Trophoblast cell (in vitro differentiated cells and primary cell): Measurements from ENCODE around the gene NAIP.
"Not testable (repeated sequence)": the region's sequence is repeated elsewhere in the genome, so short reads cannot be mapped to it uniquely, and the experiment has no call there.

Source experiments
- DNase-seq, 2 donors: peaks; one replicate each; pipeline ENCODE4 v3.0.0-alpha.2; 2016
- H2AFZ ChIP-seq: 2 replicates; pipeline ENCODE4 v1.6.1; 2013; ENCODE audit warnings: low read length, moderate library complexity, mild to moderate bottlenecking; ENCODE audit not compliant: insufficient read depth, poor library complexity
- H2AK5ac ChIP-seq: 2 replicates; pipeline ENCODE4 v1.6.1; 2013; ENCODE audit warnings: mild to moderate bottlenecking, low read length
- H2BK120ac ChIP-seq: 2 replicates; pipeline ENCODE4 v1.6.1; 2013; ENCODE audit warnings: low read length, mild to moderate bottlenecking, moderate library complexity; ENCODE audit not compliant: insufficient read depth, poor library complexity
- H2BK12ac ChIP-seq: 2 replicates; pipeline ENCODE4 v1.6.1; 2013; ENCODE audit warnings: mild to moderate bottlenecking, low read length, moderate library complexity
- H2BK5ac ChIP-seq: 2 replicates; pipeline ENCODE4 v1.6.1; 2013; ENCODE audit warnings: low read length, low read depth, moderate library complexity, mild to moderate bottlenecking; ENCODE audit not compliant: poor library complexity
- H3K14ac ChIP-seq: 2 replicates; pipeline ENCODE4 v1.6.1; 2013; ENCODE audit warnings: mild to moderate bottlenecking, low read length
- H3K18ac ChIP-seq: 2 replicates; pipeline ENCODE4 v1.6.1; 2013; ENCODE audit warnings: mild to moderate bottlenecking, low read length
- H3K23ac ChIP-seq: 2 replicates; pipeline ENCODE4 v1.6.1; 2013; ENCODE audit warnings: low read length
- H3K27ac ChIP-seq: 2 replicates; pipeline ENCODE4 v1.5.1; 2013; ENCODE audit warnings: low read depth, mild to moderate bottlenecking, inconsistent platforms, low read length, moderate library complexity
- H3K27me3 ChIP-seq: 2 replicates; pipeline ENCODE4 v1.6.1; 2013; ENCODE audit warnings: inconsistent platforms, mild to moderate bottlenecking, low read length, moderate library complexity; ENCODE audit not compliant: insufficient read depth
- H3K36me3 ChIP-seq, 2 experiments: 1 replicate in 1 of 2; 2 replicates in 1 of 2; pipeline ENCODE4 v1.6.1; 2013; ENCODE audit warnings: low read length in 2 of 2, mild to moderate bottlenecking in 2 of 2, moderate library complexity in 1 of 2; ENCODE audit not compliant: insufficient read depth in 2 of 2, control insufficient read depth in 1 of 2
- H3K4ac ChIP-seq: 2 replicates; pipeline ENCODE4 v1.6.1; 2013; ENCODE audit warnings: low read depth, mild to moderate bottlenecking, low read length, moderate library complexity
- H3K4me1 ChIP-seq, 2 experiments: 1 replicate in 1 of 2; 2 replicates in 1 of 2; pipeline ENCODE4 v1.6.1; 2013; ENCODE audit warnings: low read length in 2 of 2, mild to moderate bottlenecking in 2 of 2, moderate library complexity in 1 of 2; ENCODE audit not compliant: insufficient read depth in 2 of 2, control insufficient read depth in 1 of 2
- H3K4me2 ChIP-seq: 2 replicates; pipeline ENCODE4 v1.6.1; 2013; ENCODE audit warnings: inconsistent platforms, mild to moderate bottlenecking, low read length, moderate library complexity
- H3K4me3 ChIP-seq: 2 replicates; pipeline ENCODE4 v1.5.1; 2013; ENCODE audit warnings: mild to moderate bottlenecking, low read depth, low read length, inconsistent platforms
- H3K79me1 ChIP-seq: one replicate; pipeline ENCODE4 v1.6.1; 2013; ENCODE audit warnings: low read length
- H3K79me2 ChIP-seq: 2 replicates; pipeline ENCODE4 v1.6.1; 2013; ENCODE audit warnings: low read length, mild to moderate bottlenecking; ENCODE audit not compliant: control insufficient read depth, insufficient read depth, poor library complexity
- H3K9ac ChIP-seq: 2 replicates; pipeline ENCODE4 v1.6.1; 2013; ENCODE audit warnings: mild to moderate bottlenecking, low read length
- H3K9me3 ChIP-seq: 2 replicates; pipeline ENCODE4 v1.6.1; 2013; ENCODE audit warnings: low read depth, mild to moderate bottlenecking, control low read depth, inconsistent platforms, low read length; ENCODE audit not compliant: insufficient read depth
- H4K12ac ChIP-seq: 2 replicates; pipeline ENCODE4 v1.6.1; 2013; ENCODE audit warnings: low read depth, mild to moderate bottlenecking, low read length, moderate library complexity
- H4K8ac ChIP-seq: 2 replicates; pipeline ENCODE4 v1.6.1; 2013; ENCODE audit warnings: low read depth, mild to moderate bottlenecking, low read length, moderate library complexity
- H4K91ac ChIP-seq: one replicate; pipeline ENCODE4 v1.6.1; 2013; ENCODE audit warnings: low read depth, mild to moderate bottlenecking, low read length, moderate library complexity
- WGBS: extraction: QIAGEN DNeasy Blood & Tissue Kit; methylation state at CpG from one replicate; pipeline ENCODE4 v1.1.7; 2013; ENCODE audit warnings: missing lambda C conversion rate; ENCODE audit not compliant: insufficient read length, insufficient coverage; ENCODE audit errors: extremely low coverage; 5-methylcytosine and 5-hydroxymethylcytosine counted together

NAIP gene

DNA sequence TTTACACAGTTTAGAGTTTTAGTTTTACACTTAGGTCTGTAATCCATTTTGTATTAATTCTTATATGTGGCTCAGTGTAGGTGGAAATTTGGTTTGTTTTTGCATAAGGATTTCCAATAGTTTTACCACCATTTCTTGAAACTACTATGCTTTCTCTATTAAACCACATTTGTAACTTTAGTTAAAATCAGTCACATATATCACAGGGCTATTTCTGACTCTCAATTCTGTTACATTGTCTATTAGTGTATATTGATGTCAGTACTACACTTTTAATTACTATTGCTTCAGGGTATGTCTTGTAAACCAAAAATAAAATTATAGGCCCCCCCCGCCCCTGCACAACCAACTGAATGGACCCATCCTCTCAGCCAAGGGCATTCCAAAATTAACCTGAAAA lies 92.6 kb downstream of the NAIP start:
- not testable (repeated sequence) for H3K9ac ChIP-seq, H3K9me3 ChIP-seq, H3K4ac ChIP-seq, H3K27me3 ChIP-seq, H2AK5ac ChIP-seq, H3K18ac ChIP-seq, H2BK120ac ChIP-seq, H3K79me1 ChIP-seq, H3K27ac ChIP-seq, H3K4me2 ChIP-seq, H2AFZ ChIP-seq, H3K36me3 ChIP-seq, H4K91ac ChIP-seq, H4K12ac ChIP-seq, H3K14ac ChIP-seq, H2BK12ac ChIP-seq, H2BK5ac ChIP-seq, H3K4me1 ChIP-seq, DNase-seq, H3K23ac ChIP-seq, H3K4me3 ChIP-seq, H3K79me2 ChIP-seq, H4K8ac ChIP-seq
- WGBS: no CpG with 5 or more reads among the region's 1 CpG

DNA sequence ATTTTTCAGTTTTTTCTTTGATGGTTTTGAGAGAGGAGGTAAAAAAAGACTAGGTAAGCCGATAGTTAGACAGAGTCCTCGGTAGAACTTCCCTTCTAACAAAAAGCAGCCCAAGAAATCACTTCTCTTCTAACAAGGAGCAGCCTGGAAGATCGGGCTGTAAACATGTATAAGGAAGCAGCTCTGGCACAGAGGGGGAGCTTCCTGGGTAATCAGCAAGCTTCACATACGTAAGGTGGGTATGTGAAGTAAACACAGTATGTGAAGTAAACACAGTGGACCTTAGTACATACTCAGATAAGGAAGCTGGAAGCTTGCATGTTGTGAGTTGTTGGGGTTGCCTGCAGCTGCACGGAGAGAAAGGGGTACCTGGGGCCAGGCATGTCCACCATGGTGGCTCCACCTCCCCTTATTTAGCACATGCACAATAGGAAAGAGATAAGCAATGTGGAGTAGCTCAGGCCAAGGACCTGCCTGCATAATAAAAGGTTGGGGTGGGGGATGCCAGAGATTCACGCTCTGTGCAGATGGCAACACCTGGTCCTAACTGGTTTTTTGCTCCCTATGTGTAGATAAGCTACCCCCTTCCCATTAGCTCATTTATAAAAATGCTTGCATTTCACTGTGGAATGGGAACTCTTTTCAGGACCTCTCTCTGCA lies 93.3 kb downstream of the NAIP start:
- H3K4me2 ChIP-seq, H3K27ac ChIP-seq, H3K36me3 ChIP-seq, H2BK120ac ChIP-seq, H2BK12ac ChIP-seq, H3K4ac ChIP-seq, H2BK5ac ChIP-seq, H3K23ac ChIP-seq, H3K79me1 ChIP-seq, DNase-seq, H2AFZ ChIP-seq, H3K27me3 ChIP-seq, H3K18ac ChIP-seq, H4K91ac ChIP-seq, H2AK5ac ChIP-seq, H3K9ac ChIP-seq, H3K4me1 ChIP-seq, H3K4me3 ChIP-seq, H3K14ac ChIP-seq, H3K9me3 ChIP-seq, H3K79me2 ChIP-seq, H4K8ac ChIP-seq, H4K12ac ChIP-seq: not testable (repeated sequence)
- no CpG with 5 or more reads among the region's 6 CpGs for WGBS

DNA sequence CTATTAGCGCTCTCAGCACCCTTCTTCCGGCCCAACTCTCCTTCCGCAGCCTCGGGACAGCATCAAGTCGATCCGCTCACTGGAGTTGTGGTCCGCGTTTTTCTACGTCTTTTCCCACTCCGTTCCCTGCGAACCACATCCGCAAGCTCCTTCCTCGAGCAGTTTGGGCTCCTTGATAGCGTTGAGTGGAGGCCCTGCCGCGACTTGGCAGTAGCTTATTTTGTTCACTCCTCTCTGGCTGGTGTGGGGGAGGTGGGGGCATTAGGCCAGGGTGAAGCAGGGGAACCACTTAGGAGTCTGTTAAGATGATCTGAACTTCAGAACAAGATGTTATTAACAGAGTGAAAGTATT lies 100.0 kb downstream of the NAIP start:
- not testable (repeated sequence) for H4K12ac ChIP-seq, H3K23ac ChIP-seq, H3K18ac ChIP-seq, H3K9ac ChIP-seq, H3K27me3 ChIP-seq, H2BK12ac ChIP-seq, H3K27ac ChIP-seq, H3K4me1 ChIP-seq, H3K4me2 ChIP-seq, H3K4ac ChIP-seq, H3K9me3 ChIP-seq, H3K79me1 ChIP-seq, DNase-seq, H3K79me2 ChIP-seq, H3K14ac ChIP-seq, H2AK5ac ChIP-seq, H2BK5ac ChIP-seq, H2AFZ ChIP-seq, H3K36me3 ChIP-seq, H3K4me3 ChIP-seq, H4K8ac ChIP-seq, H4K91ac ChIP-seq, H2BK120ac ChIP-seq
- WGBS: no CpG with 5 or more reads among the region's 16 CpGs
